SK-N-MC (cell line): ENCODE data around the gene TMEM140.

ENCODE experiments used
- EZH2 ChIP-seq: fragments of 200-600 bp; sonication (generic); IDR thresholded peaks from one replicate; pipeline ENCODE4 v1.6.1; 2017; ENCODE audit warnings: antibody characterized with exemption
- FOXP2 ChIP-seq: optimal IDR thresholded peaks from 2 replicates; pipeline ENCODE3; 2011; ENCODE audit warnings: mild to moderate bottlenecking, moderate library complexity; ENCODE audit not compliant: insufficient read depth; ENCODE audit errors: extremely low read length, control extremely low read depth
- POLR2AphosphoS5 ChIP-seq: IDR thresholded peaks from 2 replicates; pipeline ENCODE4 v1.6.1; 2012; ENCODE audit warnings: mild to moderate bottlenecking, low read depth, low read length, borderline replicate concordance

DNA sequence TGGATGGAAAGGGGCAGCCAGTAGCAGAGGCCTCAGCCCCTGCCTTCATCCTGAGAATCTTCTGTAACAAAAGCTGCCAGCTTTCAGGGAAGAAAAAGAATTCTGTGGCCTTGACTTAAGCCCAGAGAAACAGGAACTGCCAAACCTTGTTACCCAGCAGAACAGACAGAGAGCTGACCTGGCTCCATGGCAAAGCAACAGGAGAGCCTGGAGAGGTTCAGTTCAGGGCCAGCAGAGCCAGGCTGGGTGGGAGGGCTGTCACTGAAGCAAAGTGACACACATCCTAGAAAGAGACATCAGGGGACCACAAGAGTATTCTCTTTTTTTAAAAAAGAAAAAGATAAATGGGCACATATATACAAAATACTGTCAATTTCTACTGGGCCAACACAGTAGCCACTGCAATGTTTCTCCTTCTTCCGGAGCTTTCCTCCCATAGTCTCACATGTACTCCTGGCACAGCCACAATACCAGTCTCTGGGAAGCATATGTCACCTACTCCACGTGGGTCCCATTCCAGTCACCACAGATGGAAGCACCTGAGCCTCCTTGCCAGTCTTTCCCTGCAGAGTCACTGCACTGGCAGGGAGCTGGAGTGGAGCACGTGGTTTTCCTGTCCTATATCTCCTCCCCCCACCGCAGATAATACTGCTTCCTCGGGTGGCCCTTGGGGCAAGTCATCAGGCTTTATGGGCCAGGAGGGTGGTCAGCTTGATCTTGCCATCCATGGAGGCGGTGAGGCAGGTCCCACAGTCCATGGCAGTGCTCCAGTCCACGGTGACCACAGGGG is 37.8 kb downstream of the TMEM140 start:
- TF ChIP-seq POLR2AphosphoS5, result no peak
- TF ChIP-seq EZH2, result no peak
- no peak for TF ChIP-seq FOXP2
